Testis (tissue), 3 donors: ENCODE results near the gene HYPK. TPM values are rescaled to one million over a fixed set of nuclear protein-coding genes. Genes with fewer than 3 reads are reported as not detected.
A peak's percentile ranks its signal among the peaks of the same experiment; 100 is the strongest.
"Not testable (repeated sequence)": the region's sequence is repeated elsewhere in the genome, so short reads cannot be mapped to it uniquely, and the experiment has no call there.

Source experiments
- DNase-seq: peaks from one replicate; pipeline ENCODE4 v3.0.0-alpha.2; 2019
- H3K27ac ChIP-seq, 2 donors: fragments of 200-600 bp; sonication (generic); one replicate each; pipeline ENCODE4 v1.5.1; 2019
- H3K27me3 ChIP-seq: fragments of 200-600 bp; sonication (generic); one replicate; pipeline ENCODE4 v1.5.1; 2019
- H3K36me3 ChIP-seq: fragments of 200-600 bp; sonication (generic); one replicate; pipeline ENCODE4 v1.5.1; 2017; ENCODE audit warnings: low read depth; ENCODE audit errors: missing control alignments
- H3K4me1 ChIP-seq: fragments of 200-600 bp; sonication (generic); one replicate; pipeline ENCODE4 v1.5.1; 2019
- H3K4me3 ChIP-seq, 2 donors: fragments of 200-600 bp; sonication (generic); one replicate each; pipeline ENCODE4 v1.5.1; 2017 to 2019
- H3K9me3 ChIP-seq: fragments of 200-600 bp; sonication (generic); one replicate; pipeline ENCODE4 v1.5.1; 2017
- POLR2A ChIP-seq: fragments of 450-650 bp; IDR thresholded peaks from one replicate; pipeline ENCODE4 v1.6.1; 2017; ENCODE audit warnings: antibody characterized with exemption, mild to moderate bottlenecking, moderate library complexity
- WGBS, 2 donors: methylation state at CpG; one replicate each; pipeline ENCODE4 v1.1.5; 2018; 5-methylcytosine and 5-hydroxymethylcytosine counted together
- intact Hi-C: fragments of 100-400 bp; cut with DNase I; formaldehyde crosslinking; loops from one replicate; pipeline ENCODE4 v1.15.1; 2023; ENCODE audit warnings: low total_unique reads
- polyA plus RNA-seq: library from polyadenylated mRNA; stranded (reverse); fragments of 350-450 nt; fragmentation: Illumina TruSeq; extraction: RNeasy Lipid Tissue Mini Kit (QIAGEN cat#74804); gene quantifications from one replicate; pipeline ENCODE4 v1.2.3, GENCODE V29; 2014; ENCODE audit warnings: low read depth, low replicate concordance; ENCODE audit not compliant: insufficient read depth
- total RNA-seq, 2 donors: library from RNA; depleted of rRNA; stranded (reverse); fragments of >200 nt; gene quantifications; one replicate each; pipeline ENCODE4 v1.2.3, GENCODE V29; 2016
- TF ChIP-seq, protein P1 (sequence below), 3 experiments: fragments of 450-650 bp in 2 of 3; fragments of 200-600 bp in 1 of 3; sonication (generic) in 1 of 3; IDR thresholded peaks; one replicate each; pipeline ENCODE4 v1.5.1; 2016 to 2019; ENCODE audit warnings: antibody characterized with exemption in 3 of 3, mild to moderate bottlenecking in 2 of 3, moderate library complexity in 1 of 3

HYPK gene
- total and polyA plus RNA-seq, 3 donors from 2014 or later, result 9.6 to 35.7 (median 15.4) TPM

GRCh38 chr15:43828061-43828657 lies 27.8 kb downstream of the HYPK start:
- no peak for DNase-seq
- no peaks in the 10 kb centered on the region for H3K9me3 ChIP-seq
- H3K27me3 ChIP-seq, result no peaks in the 10 kb centered on the region
- no peak overlapping the region for H3K4me3 ChIP-seq
- TF ChIP-seq POLR2A, result no peak
- TF ChIP-seq, protein P1, sequence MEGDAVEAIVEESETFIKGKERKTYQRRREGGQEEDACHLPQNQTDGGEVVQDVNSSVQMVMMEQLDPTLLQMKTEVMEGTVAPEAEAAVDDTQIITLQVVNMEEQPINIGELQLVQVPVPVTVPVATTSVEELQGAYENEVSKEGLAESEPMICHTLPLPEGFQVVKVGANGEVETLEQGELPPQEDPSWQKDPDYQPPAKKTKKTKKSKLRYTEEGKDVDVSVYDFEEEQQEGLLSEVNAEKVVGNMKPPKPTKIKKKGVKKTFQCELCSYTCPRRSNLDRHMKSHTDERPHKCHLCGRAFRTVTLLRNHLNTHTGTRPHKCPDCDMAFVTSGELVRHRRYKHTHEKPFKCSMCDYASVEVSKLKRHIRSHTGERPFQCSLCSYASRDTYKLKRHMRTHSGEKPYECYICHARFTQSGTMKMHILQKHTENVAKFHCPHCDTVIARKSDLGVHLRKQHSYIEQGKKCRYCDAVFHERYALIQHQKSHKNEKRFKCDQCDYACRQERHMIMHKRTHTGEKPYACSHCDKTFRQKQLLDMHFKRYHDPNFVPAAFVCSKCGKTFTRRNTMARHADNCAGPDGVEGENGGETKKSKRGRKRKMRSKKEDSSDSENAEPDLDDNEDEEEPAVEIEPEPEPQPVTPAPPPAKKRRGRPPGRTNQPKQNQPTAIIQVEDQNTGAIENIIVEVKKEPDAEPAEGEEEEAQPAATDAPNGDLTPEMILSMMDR (IDR thresholded peaks at IDR 0.05), result no peak
- H3K27ac ChIP-seq, result peak overlapping the region in 1 of 2 donors; percentile 28
- intact Hi-C loops, result no loop called here
- H3K36me3 ChIP-seq, result no peaks in the 10 kb centered on the region
- peaks cover 12% of the 10 kb centered on the region for H3K4me1 ChIP-seq
- WGBS, 2 donors, result 56 to 67% methylated on average over 6 of the region's 6 CpGs

DNA sequence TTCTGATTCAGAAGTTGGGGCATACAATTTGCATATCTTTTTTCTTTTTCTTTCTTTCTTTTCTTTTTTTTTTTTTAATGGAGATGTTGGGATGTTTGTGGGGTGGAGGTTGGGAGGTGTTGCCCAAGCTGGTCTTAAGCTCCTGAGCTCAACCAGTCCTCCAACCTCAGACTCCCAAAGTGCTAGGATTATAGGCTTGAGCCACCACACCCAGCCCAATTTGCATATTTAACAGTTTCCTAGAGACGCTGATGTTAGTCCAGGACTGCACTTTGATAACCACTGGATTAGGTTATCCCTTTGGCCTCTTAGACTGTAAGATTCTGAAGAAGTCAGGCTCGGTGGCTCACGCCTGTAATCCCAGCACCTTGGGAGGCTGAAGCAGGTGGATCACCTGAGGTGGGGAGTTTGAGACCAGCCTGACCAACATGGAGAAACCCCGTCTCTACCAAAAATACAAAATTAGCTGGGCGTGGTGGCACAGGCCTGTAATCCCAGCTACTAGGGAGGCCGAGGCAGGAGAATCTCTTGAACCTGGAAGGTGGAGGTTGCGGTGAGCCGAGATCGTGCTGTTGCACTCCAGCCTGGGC lies 29.6 kb downstream of the HYPK start:
- H3K9me3 ChIP-seq, H3K4me1 ChIP-seq, H3K27ac ChIP-seq, DNase-seq, H3K27me3 ChIP-seq, H3K36me3 ChIP-seq, intact Hi-C loops, H3K4me3 ChIP-seq: not testable (repeated sequence)
- WGBS, 2 donors, result 91 to 97% methylated on average over 9 of the region's 9 CpGs

DNA sequence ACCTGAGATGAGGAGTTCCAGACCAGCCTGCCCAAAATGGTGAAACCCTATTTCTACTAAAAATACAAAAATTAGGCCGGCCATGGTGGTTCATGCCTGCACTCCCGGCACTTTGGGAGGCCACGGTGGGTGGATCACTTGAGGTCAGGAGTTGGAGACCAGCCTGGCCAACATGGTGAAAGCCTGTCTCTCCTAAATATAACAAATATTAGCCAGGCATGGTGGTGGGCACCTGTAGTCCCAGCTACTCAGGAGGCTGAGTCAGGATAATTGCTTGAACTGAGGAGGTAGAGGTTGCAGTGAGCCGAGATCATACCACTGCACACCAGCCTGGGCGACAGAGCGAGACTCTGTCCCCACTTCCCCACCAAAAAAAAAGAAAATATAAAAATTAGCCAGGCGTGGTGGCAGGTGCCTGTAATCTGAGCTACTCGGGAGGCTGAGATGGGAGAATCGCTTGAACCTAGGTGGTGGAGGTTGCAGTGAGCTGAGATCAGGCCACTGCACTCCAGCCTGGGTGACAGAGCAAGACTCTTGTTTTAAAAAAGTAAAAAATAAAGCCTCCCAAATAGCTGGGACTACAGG lies 30.4 kb downstream of the HYPK start:
- H3K27me3 ChIP-seq, H3K27ac ChIP-seq, DNase-seq, intact Hi-C loops, H3K9me3 ChIP-seq, H3K4me1 ChIP-seq, H3K36me3 ChIP-seq, H3K4me3 ChIP-seq: not testable (repeated sequence)
- 95 to 96% methylated on average over 9 of the region's 9 CpGs for WGBS, 2 donors

DNA sequence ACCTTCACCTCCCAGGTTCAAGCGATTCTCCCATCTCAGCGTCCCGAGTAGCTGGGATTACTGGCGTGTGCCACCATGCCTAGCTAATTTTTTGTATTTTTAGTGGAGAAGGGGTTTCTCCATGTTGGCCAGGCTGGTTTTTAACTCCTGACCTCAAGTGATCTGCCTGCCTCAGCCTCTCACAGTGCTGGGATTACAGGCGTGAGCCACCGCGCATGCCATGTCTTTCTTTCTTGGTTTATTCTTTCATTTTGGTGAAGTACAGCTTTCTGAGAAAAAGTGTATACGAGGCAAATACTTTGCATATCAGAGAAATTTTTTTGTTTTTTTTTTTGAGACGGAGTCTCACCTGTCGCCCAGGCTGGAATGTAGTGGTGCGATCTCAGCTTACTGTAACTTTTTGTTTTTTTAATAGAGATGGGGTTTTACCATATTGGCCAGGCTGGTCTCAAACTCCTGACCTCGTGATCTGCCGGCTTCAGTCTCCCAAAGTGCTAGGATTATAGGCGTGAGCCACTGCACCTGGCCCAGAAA lies 31.2 kb downstream of the HYPK start:
- 92 to 95% methylated on average over 14 of the region's 14 CpGs for WGBS, 2 donors
- H3K4me1 ChIP-seq, H3K27me3 ChIP-seq, H3K36me3 ChIP-seq, H3K4me3 ChIP-seq, DNase-seq, intact Hi-C loops, H3K27ac ChIP-seq, H3K9me3 ChIP-seq: not testable (repeated sequence)

DNA sequence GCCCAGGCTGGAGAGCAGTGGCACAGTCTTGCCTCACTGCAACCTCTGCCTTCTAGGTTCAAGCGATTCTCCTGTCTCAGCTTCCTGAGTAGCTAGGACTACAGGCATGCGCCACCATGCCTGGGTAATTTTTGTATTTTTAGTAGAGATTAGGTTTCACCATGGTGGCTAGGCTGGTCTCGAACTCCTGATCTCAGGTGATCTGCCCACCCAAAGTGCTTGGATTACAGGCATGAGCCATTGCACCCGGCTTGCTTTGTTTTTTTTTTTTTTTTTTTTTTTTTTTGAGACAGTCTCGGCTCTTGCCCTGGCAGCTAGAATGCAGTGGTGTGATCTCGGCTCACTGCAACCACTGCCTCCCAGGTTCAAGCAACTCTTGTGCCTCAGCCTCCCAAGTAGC lies 32.1 kb downstream of the HYPK start:
- 89 to 91% methylated on average over 6 of the region's 6 CpGs for WGBS, 2 donors
- intact Hi-C loops, H3K36me3 ChIP-seq, H3K27ac ChIP-seq, H3K9me3 ChIP-seq, H3K27me3 ChIP-seq, DNase-seq, H3K4me1 ChIP-seq, H3K4me3 ChIP-seq: not testable (repeated sequence)

DNA sequence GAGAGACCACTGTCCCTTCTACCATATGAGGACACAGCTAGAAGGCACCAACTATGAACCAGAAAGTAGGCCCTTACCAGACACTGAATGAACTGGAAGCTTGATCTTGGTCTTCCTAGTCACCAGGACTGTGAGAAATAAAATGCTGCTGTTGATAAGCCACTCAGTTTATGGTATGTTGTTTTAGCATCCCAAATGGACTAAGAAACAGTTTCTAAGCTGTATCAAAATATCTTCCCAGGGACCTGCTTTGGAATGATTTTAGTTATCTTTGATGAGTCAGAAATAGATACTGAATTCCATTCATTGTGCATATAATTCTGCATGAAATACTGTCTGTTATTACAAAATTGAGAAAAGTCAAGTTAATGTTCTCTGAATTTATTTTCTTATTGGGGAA lies 45.0 kb downstream of the HYPK start:
- H3K9me3 ChIP-seq, result no peaks in the 10 kb centered on the region

More for the DNA sequence above, 45.0 kb downstream of the HYPK start:
- intact Hi-C loops, result no loop called here
- Histone ChIP-seq H3K27me3 (no peaks in the 10 kb centered on the region), H3K36me3 (no peaks in the 10 kb centered on the region), H3K27ac (no peak overlapping the region), H3K4me1 (no peaks in the 10 kb centered on the region), H3K4me3 (no peak overlapping the region)
- TF ChIP-seq, protein P1 (IDR thresholded peaks at IDR 0.05), result no peak
- TF ChIP-seq POLR2A, result no peak
- no peak for DNase-seq
